Activated CD8-positive, alpha-beta memory T cell treated with anti-CD3 and anti-CD28 coated beads, Interleukin-2, amount 10 ng/mL, durations not matched to agents 7 days and 5 days (primary cell): ENCODE data around the gene YWHAB. TPM values are rescaled to one million over a fixed set of nuclear protein-coding genes. Genes with fewer than 3 reads are reported as not detected.

Source experiments
- ATAC-seq: fragments of 150-1000 bp; cut with Tn5 transposase; one replicate; pipeline ENCODE4 v1.10.0; 2021; ENCODE audit warnings: moderate library complexity
- CTCF ChIA-PET: fragments of 350-600 bp; sonication (Branson Sonifier 250); formaldehyde crosslinking; loops from one replicate; lab custom pipeline; 2021; ENCODE audit warnings: antibody characterized with exemption; lab: Charles Lee
- DNase-seq: peaks from one replicate; pipeline ENCODE4 v3.0.0-alpha.2; 2020
- H3K27ac Mint-ChIP-seq: one replicate; pipeline ENCODE4 v1.8.0; 2021; ENCODE audit warnings: mild to moderate bottlenecking, mixed read lengths
- H3K27me3 Mint-ChIP-seq: one replicate; pipeline ENCODE4 v1.8.0; 2021; ENCODE audit warnings: mixed read lengths
- H3K36me3 Mint-ChIP-seq: one replicate; pipeline ENCODE4 v1.8.0; 2021; ENCODE audit warnings: mild to moderate bottlenecking, mixed read lengths
- H3K4me1 Mint-ChIP-seq: one replicate; pipeline ENCODE4 v1.8.0; 2021; ENCODE audit warnings: mixed read lengths
- H3K4me3 Mint-ChIP-seq: one replicate; pipeline ENCODE4 v1.8.0; 2021; ENCODE audit warnings: mild to moderate bottlenecking, moderate library complexity, mixed read lengths
- H3K9me3 Mint-ChIP-seq: one replicate; pipeline ENCODE4 v1.8.0; 2022; ENCODE audit warnings: low read depth, mixed read lengths
- total RNA-seq, 2 experiments: library from RNA; stranded (reverse); gene quantifications; one replicate each; pipeline ENCODE4 v1.2.3, GENCODE V29; 2021

Gene YWHAB
- total RNA-seq, 2 experiments from 2014 or later: 198 to 252 TPM

GRCh38 chr20:44909872-44910689 is 24.6 kb downstream of the YWHAB start, which contains the start of gene PABPC1L:
Gene PABPC1L (plus strand): TSS chr20:44910060. CDS start chr20:44910144, 84 bp downstream.
- peak within 1 kb of the TSS; percentile 84 for H3K27ac Mint-ChIP-seq
- DNase-seq: peak; percentile 81
- H3K4me1 Mint-ChIP-seq: peaks cover 37% of the 10 kb centered on the region
- peaks cover 39% of the 10 kb centered on the region for H3K36me3 Mint-ChIP-seq
- CTCF ChIA-PET: interaction anchor here (0.7 to 1.9 kb wide), 15 partner anchors 9 to 186 kb away, joined by 3 to 9 read pairs (median 3); partner anchors contain the start of gene TOMM34
- H3K27me3 Mint-ChIP-seq: no peaks in the 10 kb centered on the region
- peak within 1 kb of the TSS; percentile 85 for H3K4me3 Mint-ChIP-seq
- no peaks in the 10 kb centered on the region for H3K9me3 Mint-ChIP-seq
- peak; percentile 97 for ATAC-seq

- Mint-ChIP-seq H3K27ac (peak overlapping the region; percentile 70), H3K4me1 (peaks cover 42% of the 10 kb centered on the region), H3K36me3 (peaks cover 34% of the 10 kb centered on the region)
Measured at GRCh38 chr20:44910690-44911262, 25.3 kb downstream of the YWHAB start.

GRCh38 chr20:44911264-44911921 is 25.9 kb downstream of the YWHAB start:
- CTCF ChIA-PET: interaction anchor here (0.9 to 1.6 kb wide), 9 partner anchors 19 to 185 kb away, joined by 3 to 6 read pairs (median 3); no protein-coding TSS in a partner anchor
- Mint-ChIP-seq H3K27me3 (no peaks in the 10 kb centered on the region), H3K36me3 (peaks cover 29% of the 10 kb centered on the region), H3K27ac (peak overlapping the region; percentile 48), H3K4me1 (peaks cover 46% of the 10 kb centered on the region), H3K9me3 (no peaks in the 10 kb centered on the region), H3K4me3 (peak overlapping the region; percentile 59)
- ATAC-seq: no peak
- DNase-seq: peak; percentile 72

More at GRCh38 chr20:44910690-44911262, 25.3 kb downstream of the YWHAB start:
- DNase-seq (no peak), ATAC-seq (no peak)
- Mint-ChIP-seq H3K4me3 (peak overlapping the region; percentile 85), H3K9me3 (no peaks in the 10 kb centered on the region), H3K27me3 (no peaks in the 10 kb centered on the region)
- CTCF ChIA-PET: interaction anchor here (0.9 to 1.6 kb wide), 9 partner anchors 19 to 185 kb away, joined by 3 to 6 read pairs (median 3); no protein-coding TSS in a partner anchor

GRCh38 chr20:44912189-44912588 is 26.7 kb downstream of the YWHAB start:
- ATAC-seq: no peak
- CTCF ChIA-PET: no interaction called here
- H3K4me3 Mint-ChIP-seq: no peak overlapping the region
- H3K4me1 Mint-ChIP-seq: peaks cover 46% of the 10 kb centered on the region
- peaks cover 33% of the 10 kb centered on the region for H3K36me3 Mint-ChIP-seq
- H3K27me3 Mint-ChIP-seq: no peaks in the 10 kb centered on the region
- H3K27ac Mint-ChIP-seq: no peak overlapping the region
- H3K9me3 Mint-ChIP-seq: no peaks in the 10 kb centered on the region
- DNase-seq: no peak

GRCh38 chr20:44914924-44915323 is 29.4 kb downstream of the YWHAB start:
- Mint-ChIP-seq H3K27ac (peak overlapping the region; percentile 77), H3K27me3 (no peaks in the 10 kb centered on the region), H3K36me3 (peaks cover 29% of the 10 kb centered on the region), H3K4me1 (peaks cover 35% of the 10 kb centered on the region), H3K4me3 (no peak overlapping the region), H3K9me3 (no peaks in the 10 kb centered on the region)
- DNase-seq (peak; percentile 64), ATAC-seq (peak; percentile 59)
- CTCF ChIA-PET: interaction anchor here (0.6 to 1.7 kb wide), 4 partner anchors 11 to 138 kb away, joined by 3 to 4 read pairs (median 3); no protein-coding TSS in a partner anchor

- ATAC-seq: no peak
- no peaks in the 10 kb centered on the region for H3K9me3 Mint-ChIP-seq
- peaks cover 32% of the 10 kb centered on the region for H3K36me3 Mint-ChIP-seq
- peaks cover 26% of the 10 kb centered on the region for H3K4me1 Mint-ChIP-seq
- CTCF ChIA-PET: interaction anchor here (1.1 kb wide), 1 partner anchor 183 kb away, joined by 4 read pairs; no protein-coding TSS in a partner anchor
- no peak overlapping the region for H3K27ac Mint-ChIP-seq
- DNase-seq: no peak
- no peaks in the 10 kb centered on the region for H3K27me3 Mint-ChIP-seq
- no peak overlapping the region for H3K4me3 Mint-ChIP-seq
Measured at GRCh38 chr20:44916586-44916985, 31.1 kb downstream of the YWHAB start.

- CTCF ChIA-PET: interaction anchor here (1.0 to 1.1 kb wide), 2 partner anchors 20 to 182 kb away, joined by 3 to 4 read pairs; no protein-coding TSS in a partner anchor
- no peak overlapping the region for H3K4me3 Mint-ChIP-seq
- ATAC-seq (no peak), DNase-seq (no peak)
- no peaks in the 10 kb centered on the region for H3K9me3 Mint-ChIP-seq
- H3K27ac Mint-ChIP-seq: no peak overlapping the region
- no peaks in the 10 kb centered on the region for H3K27me3 Mint-ChIP-seq
- H3K36me3 Mint-ChIP-seq: peaks cover 31% of the 10 kb centered on the region
- peaks cover 22% of the 10 kb centered on the region for H3K4me1 Mint-ChIP-seq
Measured at GRCh38 chr20:44917399-44917798, 31.9 kb downstream of the YWHAB start.

GRCh38 chr20:44918342-44918741 is 32.8 kb downstream of the YWHAB start:
- H3K9me3 Mint-ChIP-seq: no peaks in the 10 kb centered on the region
- H3K36me3 Mint-ChIP-seq: peaks cover 25% of the 10 kb centered on the region
- no peak overlapping the region for H3K4me3 Mint-ChIP-seq
- DNase-seq (no peak), ATAC-seq (no peak)
- H3K4me1 Mint-ChIP-seq: peaks cover 20% of the 10 kb centered on the region
- no peak overlapping the region for H3K27ac Mint-ChIP-seq
- no peaks in the 10 kb centered on the region for H3K27me3 Mint-ChIP-seq
- CTCF ChIA-PET: interaction anchor here (1.0 to 1.1 kb wide), 2 partner anchors 19 to 44 kb away, joined by 3 read pairs; no protein-coding TSS in a partner anchor

- no peak overlapping the region for H3K4me3 Mint-ChIP-seq
- no peaks in the 10 kb centered on the region for H3K9me3 Mint-ChIP-seq
- no peak overlapping the region for H3K27ac Mint-ChIP-seq
Measured at GRCh38 chr20:44918761-44919160, 33.3 kb downstream of the YWHAB start.

GRCh38 chr20:44921447-44921846 is 35.9 kb downstream of the YWHAB start:
- no peak overlapping the region for H3K27ac Mint-ChIP-seq
- no peaks in the 10 kb centered on the region for H3K9me3 Mint-ChIP-seq
- H3K4me3 Mint-ChIP-seq: no peak overlapping the region
- CTCF ChIA-PET: interaction anchor here (1.0 kb wide), 1 partner anchor 14 kb away, joined by 3 read pairs; no protein-coding TSS in a partner anchor
- DNase-seq (no peak), ATAC-seq (no peak)
- no peaks in the 10 kb centered on the region for H3K4me1 Mint-ChIP-seq
- H3K27me3 Mint-ChIP-seq: no peaks in the 10 kb centered on the region
- H3K36me3 Mint-ChIP-seq: peaks cover 20% of the 10 kb centered on the region

More at GRCh38 chr20:44918761-44919160, 33.3 kb downstream of the YWHAB start:
- DNase-seq (no peak), ATAC-seq (no peak)
- CTCF ChIA-PET: interaction anchor here (1.0 to 1.1 kb wide), 2 partner anchors 19 to 44 kb away, joined by 3 read pairs; no protein-coding TSS in a partner anchor
- Mint-ChIP-seq H3K27me3 (no peaks in the 10 kb centered on the region), H3K36me3 (peaks cover 21% of the 10 kb centered on the region), H3K4me1 (peaks cover 19% of the 10 kb centered on the region)

- no peaks in the 10 kb centered on the region for H3K4me1 Mint-ChIP-seq
- no peak overlapping the region for H3K27ac Mint-ChIP-seq
- CTCF ChIA-PET: interaction anchor here (0.5 to 0.6 kb wide), 2 partner anchors 38 to 85 kb away, joined by 3 to 4 read pairs; no protein-coding TSS in a partner anchor
- no peaks in the 10 kb centered on the region for H3K27me3 Mint-ChIP-seq
- DNase-seq (no peak), ATAC-seq (no peak)
- peaks cover 15% of the 10 kb centered on the region for H3K36me3 Mint-ChIP-seq
- H3K4me3 Mint-ChIP-seq: no peak overlapping the region
- H3K9me3 Mint-ChIP-seq: no peaks in the 10 kb centered on the region
Measured at GRCh38 chr20:44924541-44924940, 39.0 kb downstream of the YWHAB start.

GRCh38 chr20:44928595-44928994 is 43.1 kb downstream of the YWHAB start:
- Mint-ChIP-seq H3K27ac (no peak overlapping the region), H3K4me3 (no peak overlapping the region), H3K27me3 (no peaks in the 10 kb centered on the region), H3K36me3 (peaks cover 15% of the 10 kb centered on the region), H3K9me3 (no peaks in the 10 kb centered on the region), H3K4me1 (no peaks in the 10 kb centered on the region)
- ATAC-seq (no peak), DNase-seq (no peak)
- CTCF ChIA-PET: no interaction called here
